Measurements from ENCODE around the gene EID1.

DNA sequence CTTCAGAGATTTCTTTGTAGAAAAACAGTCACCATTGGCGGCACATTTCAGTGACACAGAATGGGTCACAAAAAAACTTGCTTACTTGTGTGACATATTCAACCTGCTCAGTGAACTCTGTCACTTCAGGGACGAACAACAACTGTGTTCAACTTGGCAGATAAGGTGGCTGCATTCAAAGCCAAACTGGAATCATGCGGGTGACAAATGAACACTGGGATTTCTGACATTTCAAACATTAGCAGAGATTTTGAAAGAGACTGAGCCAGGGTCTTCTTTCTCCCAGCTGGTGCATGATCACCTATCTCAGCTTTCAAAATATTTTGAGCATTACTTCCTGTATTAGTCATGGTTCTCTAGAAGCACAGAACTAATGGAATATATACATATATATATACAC is 1.9 kb upstream of the EID1 start:
- TF ChIP-seq, protein P1, sequence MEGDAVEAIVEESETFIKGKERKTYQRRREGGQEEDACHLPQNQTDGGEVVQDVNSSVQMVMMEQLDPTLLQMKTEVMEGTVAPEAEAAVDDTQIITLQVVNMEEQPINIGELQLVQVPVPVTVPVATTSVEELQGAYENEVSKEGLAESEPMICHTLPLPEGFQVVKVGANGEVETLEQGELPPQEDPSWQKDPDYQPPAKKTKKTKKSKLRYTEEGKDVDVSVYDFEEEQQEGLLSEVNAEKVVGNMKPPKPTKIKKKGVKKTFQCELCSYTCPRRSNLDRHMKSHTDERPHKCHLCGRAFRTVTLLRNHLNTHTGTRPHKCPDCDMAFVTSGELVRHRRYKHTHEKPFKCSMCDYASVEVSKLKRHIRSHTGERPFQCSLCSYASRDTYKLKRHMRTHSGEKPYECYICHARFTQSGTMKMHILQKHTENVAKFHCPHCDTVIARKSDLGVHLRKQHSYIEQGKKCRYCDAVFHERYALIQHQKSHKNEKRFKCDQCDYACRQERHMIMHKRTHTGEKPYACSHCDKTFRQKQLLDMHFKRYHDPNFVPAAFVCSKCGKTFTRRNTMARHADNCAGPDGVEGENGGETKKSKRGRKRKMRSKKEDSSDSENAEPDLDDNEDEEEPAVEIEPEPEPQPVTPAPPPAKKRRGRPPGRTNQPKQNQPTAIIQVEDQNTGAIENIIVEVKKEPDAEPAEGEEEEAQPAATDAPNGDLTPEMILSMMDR (IDR thresholded peaks at IDR 0.05): no peak
- no peak for TF ChIP-seq SIN3A (IDR thresholded peaks at IDR 0.05; ENCODE audit: borderline replicate concordance, insufficient read depth, low read depth, low read length)
- TF ChIP-seq TCF7L2 (IDR thresholded peaks at IDR 0.05; ENCODE audit: low read depth, low read length): no peak
- no peak for TF ChIP-seq POLR2AphosphoS5 (IDR thresholded peaks at IDR 0.05; ENCODE audit: low read depth, low read length)
